Stimulated activated CD4-positive, alpha-beta T cell treated with anti-CD3 and anti-CD28 coated beads, Interleukin-12 subunit alpha, Interleukin-12 subunit beta, amount 100 ng/mL, for 4 hours (primary cell): ENCODE data around the gene LARP4B.
"Not testable (repeated sequence)": the region's sequence is repeated elsewhere in the genome, so short reads cannot be mapped to it uniquely, and the experiment has no call there.

Experiments
- DNase-seq: peaks from one replicate; pipeline ENCODE4 v3.0.0-alpha.2; 2020

Gene LARP4B

DNA sequence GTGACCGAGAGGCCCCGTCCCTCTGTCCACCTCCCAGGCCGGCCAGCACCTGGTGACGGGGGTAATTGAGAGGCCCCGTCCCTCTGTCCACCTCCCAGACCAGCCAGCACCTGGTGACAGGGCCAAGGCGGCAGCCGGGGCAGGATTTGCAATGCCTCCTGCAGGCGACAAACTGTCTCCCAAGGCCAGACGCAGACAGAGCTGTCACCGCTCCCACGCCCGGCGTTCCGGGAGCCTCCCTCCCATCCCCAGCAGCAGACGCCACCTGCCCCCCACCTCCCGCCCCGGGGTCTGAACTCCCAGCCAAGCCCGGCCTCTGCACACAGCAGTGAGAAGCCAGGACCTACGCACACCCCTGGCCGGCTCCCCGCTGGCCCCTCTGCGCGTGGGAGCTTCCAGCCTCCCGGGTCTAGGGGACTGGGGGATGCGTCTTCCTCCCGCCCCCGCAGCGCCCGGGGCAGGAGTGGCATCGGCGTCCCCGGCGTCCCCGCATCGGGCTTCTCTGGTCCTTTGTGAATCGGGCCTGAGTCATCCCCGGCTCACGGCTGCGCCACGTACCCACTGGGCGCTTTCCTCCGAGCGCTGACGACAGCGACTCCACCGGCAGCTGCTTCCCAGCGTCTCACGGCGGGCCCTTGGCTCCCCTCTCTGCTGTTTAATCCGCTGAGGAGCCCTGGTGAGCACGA lies 147.0 kb downstream of the LARP4B start:
- peak; percentile 61 for DNase-seq

DNA sequence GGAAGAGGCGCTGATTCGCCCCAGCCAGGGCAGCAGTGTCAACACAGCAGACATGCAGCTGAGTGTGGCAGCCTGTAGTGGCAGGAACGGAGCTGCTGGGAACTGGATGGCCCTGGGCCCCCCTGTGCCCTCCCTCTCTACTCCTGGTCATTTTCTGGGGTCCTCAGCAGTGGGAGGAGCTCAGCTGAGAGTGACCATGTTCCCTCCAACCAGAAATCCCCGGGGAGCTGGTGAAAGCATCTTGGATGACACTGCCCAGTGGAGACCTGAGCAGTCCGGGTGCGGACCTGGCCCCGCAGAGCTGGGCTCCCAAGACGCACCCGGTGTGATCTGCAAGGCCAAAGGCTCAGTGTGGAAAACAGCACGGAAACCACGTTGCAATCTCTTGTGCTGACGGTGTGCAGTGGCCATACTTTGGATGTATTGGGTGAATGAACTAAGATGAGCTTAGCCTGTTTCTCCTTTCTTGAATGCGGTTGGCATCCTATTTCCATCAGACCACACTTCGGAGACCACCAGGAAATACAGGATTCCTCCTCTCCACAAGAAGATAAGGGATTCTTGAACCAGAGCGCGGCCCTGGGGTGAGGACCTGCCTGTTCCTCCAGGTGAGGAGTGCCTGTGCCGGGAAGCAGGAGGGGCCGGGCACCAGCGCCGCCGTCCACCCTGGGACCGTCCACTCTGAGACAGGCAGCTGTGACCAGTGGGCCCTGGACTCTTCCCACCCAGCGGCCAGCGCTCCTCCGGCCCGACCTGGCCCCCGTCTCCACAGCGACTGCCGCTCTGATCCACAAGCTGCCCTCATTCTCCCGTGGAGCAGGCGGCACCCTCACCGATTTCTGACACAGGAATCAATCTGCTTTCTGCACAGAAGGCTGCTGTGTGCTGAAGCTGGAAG lies 148.5 kb downstream of the LARP4B start:
- DNase-seq: no peak

DNA sequence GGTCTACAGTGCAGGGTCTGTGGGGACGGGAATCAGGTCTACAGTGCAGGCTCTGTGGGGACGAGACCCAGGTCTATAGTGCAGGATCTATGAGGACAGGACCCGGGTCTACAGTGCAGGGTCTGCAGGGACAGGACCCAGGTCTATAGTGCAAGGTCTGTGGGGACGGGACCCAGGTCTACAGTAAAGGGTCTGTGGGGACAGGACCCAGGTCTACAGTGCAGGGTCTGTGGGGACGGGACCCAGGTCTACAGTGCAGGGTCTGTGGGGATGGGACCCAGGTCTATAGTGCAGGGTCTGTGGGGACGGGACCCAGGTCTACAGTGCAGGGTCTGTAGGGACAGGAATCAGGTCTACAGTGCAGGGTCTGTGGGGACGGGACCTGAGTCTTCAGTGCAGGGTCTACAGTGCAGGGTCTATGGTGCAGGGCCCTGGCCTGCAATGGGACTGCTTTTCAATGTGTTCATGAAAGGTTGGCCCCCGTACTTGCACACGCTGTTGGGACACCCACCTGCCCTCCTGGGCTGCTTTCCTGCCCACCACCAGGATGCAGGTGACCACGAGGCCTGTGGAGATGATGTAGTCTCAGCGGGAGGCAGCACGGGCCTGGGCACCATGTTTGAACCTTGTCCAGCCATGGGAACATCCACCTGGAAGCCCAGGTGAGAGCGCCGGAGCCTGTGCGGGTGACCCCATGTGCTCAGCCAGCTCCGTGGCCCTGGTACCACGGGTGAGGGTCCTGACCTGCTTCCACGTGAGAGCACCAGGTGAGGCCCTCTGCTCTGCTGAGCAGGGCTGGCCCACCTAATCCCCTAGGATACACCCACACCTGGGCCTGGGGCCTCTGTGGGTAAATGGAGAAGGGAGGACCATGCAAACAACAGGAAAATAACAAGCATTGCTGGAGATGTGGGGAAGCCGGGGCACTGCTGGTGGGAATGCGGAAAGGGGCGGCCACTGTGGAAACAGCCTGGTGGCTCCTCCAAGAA lies 150.7 kb downstream of the LARP4B start:
- DNase-seq: no peak

DNA sequence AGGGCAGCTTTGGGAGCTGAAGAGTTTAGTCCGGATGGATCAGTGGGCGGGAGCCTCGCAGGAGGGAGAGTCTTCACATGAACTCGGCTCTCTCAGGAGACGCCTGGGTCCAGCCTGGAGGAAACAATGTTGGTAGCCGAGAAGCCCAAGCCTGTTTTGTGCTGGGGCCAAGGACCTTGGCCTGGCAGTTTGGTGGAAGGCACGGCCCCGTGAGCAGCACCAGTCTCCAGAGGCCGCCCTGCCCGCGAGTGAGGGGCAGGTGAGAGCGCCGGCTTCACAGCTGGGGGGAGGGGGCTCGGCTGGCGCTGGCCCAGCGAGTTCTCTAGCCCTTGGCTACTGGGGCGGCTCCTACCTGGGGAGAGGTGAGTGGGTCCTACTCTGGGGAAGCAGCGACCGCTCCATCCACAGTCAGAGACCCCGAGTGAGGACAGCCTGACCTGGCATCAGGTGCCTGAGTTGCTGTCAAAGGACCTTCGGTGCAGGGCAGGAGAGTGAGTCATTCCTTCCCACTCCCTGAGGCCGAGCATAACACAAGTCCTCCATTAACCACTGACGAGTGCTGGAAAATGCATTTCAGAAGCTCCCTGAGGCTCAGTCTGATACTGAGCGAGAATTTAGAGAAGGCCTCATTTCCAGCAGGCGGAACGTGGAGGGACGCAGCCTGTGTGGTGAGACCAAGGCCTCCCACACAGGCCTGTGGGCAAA lies 152.7 kb downstream of the LARP4B start:
- DNase-seq: no peak

DNA sequence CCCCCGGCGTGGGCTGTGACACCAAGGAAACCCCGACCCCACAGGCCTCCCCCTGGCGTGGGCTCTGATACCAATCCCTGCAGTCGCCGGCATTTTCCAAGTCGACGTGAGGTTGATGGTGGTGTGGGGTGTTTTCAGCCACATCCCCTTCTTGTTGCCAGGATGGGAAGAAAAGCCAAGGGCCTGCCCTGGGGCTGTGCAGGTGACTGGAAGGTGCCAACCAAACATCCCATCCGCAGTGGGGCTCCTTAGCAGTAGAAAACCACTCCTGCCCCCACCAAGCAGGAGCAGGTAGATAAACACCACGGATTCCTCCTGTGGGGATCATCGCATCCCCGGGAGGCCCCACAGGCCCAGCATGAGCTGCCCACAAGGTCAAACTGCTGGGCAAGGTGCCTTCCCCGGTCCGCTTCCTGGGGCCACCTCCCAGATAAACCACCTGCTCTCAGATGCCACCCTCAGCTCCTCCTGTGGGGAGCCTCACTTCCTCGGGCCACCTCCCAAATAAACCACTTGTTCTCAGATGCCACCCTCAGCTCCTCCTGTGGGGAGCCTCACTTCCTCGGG lies 153.5 kb downstream of the LARP4B start:
- no peak for DNase-seq

DNA sequence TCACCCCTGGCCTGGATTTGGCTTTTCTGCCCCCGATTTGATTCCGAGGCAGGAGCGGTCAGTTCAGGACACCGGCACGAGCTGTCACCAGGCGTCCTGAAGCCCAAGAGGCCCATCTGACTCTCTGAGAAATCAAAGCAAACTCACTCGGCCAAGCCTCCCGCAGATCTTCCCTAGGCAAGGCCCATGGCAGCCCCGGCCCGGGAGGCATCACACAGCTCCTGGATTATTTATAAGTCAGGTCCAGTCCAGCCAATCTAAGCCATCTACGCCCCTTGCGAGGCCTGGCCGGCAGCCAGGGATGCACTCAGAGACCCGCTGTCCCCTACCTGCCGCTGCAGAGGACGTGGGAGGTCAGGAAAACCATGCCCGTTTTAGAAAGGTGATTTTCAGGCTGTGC lies 154.7 kb downstream of the LARP4B start:
- DNase-seq: no peak

DNA sequence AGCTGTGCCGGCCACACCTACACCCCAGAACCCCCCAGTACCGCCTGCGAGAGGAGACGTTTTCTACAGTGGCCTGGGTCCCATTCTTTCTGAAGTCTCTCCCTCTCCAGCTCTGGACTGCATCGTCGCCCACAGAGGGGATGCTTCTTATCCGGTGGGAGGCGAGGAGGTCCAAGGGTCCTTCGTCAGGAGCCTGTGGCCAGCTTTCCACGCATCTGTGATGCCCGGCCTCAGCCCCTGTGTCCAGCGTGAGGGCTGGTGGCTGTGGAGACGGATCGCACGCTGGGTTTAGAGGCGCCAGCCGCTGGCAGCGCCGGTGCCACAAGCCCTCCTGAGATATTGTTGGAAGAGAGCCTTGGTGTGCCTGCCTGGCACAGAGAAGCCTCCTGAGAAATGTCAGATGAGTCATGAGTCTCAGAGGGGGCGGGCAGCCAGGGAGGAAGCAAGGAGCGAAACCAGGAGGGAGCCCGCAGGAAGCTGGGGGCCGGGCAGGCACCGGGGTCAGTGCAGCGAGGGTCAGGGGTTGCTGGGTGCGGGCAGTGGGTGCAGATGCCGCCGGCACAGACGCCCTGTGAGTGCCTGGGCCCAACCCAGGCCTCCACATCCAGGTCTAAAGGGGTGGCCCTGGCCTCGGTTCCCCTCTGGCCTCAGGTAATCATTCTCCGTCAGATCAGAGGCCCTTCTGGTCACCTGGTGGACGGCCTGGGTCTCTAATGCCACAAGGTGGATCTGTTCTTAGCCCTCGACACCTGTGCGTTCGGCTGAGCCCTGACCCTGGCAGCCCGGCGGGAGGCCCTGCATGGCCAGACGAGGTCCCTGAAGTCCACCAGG lies 156.0 kb downstream of the LARP4B start:
- DNase-seq: no peak

DNA sequence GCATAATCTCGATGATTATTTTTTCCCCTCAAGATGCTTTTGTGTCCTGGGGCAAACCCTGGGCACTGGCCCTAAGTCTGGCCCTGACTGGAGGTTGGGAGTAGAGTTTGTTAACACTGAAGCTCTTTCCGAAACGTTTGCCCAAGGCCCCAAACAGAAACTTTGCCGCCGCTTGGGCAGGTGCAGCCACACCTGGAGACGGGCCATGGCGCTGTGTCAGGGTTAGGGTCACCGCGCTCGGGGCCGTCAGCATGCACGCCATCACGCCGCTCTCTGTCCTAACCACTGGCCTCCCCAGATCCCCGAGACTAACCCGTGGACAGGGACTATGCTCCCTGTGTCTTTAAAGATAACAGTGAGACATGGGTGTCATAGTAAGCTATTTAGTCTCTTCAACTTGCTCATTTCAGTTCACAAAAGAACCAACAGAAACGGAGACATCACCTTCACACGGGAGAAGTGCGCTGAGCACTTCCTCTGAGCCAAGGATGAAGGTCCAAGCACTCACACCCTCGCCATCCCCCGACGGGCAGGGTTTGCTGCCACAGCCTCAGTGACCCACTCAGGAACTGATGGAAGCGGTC lies 156.8 kb downstream of the LARP4B start:
- DNase-seq: no peak

DNA sequence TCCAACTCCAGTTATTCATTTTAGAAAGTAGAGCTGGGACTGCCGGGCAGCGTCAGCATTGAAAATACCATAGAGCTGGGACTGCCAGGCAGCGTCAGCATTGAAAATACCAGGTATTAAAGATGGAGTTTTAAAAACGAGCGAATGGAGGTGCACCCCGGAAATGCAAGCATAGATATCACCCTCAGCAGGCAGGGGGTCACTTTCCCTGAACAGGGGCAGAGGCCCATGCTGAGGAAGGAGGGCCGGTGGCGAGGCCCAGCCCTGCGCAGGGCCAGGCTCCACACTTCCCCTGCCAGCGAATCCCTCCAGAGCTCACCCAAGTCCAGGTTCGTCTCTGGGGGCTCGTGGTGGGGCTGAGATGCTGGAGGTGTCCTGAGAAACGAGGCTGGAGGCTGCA lies 157.3 kb downstream of the LARP4B start:
- DNase-seq: no peak

DNA sequence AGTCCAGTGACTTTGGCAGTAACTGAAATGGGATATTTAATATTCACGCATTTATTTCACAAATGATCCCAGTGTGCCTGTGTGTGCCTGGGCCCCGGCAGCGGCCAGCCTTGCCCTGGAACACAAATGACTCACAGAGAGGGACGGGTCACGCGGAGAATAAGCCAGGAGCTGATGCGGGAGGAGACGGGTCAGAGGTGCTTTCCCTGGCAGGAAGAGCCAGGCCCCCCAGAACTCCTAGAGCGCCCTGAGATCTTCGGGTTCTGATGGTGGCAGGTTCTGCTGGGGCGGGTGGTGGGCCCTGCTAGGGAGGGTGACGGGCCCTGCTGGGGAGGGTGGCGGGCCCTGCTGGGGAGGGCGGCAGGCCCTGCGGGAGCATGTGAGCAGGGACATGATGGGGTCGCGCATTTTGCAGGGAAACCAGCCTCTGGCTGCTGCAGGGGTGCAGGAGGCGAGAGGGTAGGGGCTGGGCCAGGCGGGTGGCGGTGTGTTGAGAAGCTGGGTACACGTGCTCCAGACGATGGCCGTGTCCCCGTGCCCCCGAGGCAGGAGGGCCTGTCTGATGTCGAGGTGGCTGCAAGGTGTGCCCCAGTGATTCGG lies 157.8 kb downstream of the LARP4B start:
- no peak for DNase-seq

DNA sequence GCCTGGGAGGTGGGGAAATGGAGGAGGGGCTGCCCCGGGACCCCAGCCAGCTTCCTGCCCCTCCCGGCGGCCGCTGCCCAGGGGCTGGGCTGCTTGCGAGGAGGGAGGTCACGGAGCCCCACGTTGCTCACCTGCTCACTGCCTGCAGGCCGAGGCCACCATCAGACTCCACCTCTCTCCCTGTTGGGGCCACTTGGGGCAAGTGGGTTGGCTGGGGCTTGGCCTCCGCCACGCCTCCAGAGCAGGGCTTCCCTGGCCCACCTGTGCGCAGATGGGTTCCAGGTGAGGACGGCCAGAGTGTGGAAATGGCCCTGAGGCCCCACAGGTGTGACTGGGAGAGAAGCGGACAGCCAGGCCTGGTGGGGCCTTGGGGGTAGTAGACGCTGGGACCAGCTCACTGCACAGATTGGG lies 159.3 kb downstream of the LARP4B start:
- DNase-seq: no peak

DNA sequence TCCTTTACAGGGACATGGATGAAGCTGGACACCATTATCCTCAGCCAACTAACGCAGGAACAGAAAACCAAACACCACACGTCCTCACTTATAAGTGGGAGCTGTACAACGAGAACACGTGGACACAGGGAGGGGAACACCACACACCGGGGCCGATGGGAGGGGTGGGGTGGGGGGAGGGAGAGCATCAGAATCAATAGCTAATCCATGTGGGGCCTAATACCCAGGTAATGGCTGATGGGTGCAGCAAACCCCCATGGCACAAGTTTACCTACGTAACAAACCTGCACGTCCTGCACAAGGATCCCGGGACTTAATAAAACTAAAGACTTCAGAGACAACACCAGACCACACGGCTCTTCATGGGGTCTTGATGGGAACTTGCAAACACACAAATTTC lies 159.9 kb downstream of the LARP4B start:
- DNase-seq: no peak

DNA sequence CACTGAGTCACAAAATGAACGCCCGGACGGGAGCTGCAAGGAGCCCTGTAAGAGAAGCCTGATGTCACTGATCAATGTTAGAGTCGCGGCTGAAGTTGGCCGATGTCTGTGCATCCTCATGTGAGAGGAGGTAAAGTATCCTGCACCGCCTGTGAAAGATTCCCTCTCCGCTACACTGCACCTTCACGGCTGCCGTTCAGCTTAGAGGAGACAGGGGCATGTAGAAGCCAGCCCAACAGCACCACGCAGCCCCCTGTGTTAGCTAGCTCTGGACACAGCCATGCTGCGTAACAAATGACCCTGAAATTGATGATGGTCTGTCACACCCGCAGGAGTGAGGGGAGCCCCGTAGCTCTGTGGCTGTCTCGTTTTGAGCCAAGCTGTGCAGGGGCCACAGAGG lies 160.5 kb downstream of the LARP4B start:
- DNase-seq: no peak

DNA sequence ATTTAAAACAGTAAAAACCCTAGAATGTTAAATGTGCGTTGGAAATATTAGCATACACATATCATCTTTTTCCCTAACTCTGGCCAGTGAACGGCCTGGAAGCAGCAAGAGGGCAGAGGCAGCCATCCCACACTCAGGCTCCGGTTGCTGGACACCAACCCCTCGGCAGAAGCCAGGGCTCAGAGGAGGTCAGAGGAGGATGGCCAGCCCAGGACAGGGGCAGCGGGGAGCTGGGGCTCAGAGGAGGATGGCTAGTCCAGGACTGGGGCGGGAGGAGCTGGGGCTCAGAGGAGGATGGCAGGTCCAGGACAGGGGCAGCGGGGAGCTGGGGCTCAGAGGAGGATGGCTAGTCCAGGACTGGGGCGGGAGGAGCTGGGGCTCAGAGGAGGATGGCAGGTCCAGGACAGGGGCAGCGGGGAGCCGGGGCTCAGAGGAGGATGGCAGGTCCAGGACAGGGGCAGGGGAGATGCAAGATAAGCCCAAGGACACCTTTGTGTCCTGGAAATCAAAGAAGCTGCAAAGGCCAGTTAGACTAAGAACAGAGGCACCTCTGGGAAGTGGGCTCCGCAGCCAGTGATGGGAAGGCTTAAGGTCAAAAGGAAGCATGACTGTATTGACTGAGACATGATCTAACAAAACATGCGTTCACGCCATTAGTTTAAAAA lies 161.3 kb downstream of the LARP4B start:
- not testable (repeated sequence) for DNase-seq

DNA sequence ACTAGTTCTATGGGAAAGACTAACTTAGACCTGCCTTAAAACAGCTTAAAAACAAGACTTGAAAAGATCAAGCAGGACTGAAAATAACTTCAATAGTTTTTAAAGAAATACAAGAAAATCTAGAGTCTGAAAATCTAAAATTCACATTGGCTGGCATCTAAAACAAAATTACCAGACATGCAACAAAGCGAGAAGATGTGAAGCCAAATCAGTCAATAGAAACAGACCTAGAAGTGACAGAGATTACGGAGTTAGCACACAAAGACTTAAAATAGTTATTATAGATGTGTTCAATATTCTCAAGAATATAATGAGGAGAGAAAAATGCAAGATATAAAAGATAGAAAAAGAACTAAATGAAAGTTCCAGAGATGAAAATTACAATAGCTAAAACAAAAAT lies 163.7 kb downstream of the LARP4B start:
- no peak for DNase-seq

DNA sequence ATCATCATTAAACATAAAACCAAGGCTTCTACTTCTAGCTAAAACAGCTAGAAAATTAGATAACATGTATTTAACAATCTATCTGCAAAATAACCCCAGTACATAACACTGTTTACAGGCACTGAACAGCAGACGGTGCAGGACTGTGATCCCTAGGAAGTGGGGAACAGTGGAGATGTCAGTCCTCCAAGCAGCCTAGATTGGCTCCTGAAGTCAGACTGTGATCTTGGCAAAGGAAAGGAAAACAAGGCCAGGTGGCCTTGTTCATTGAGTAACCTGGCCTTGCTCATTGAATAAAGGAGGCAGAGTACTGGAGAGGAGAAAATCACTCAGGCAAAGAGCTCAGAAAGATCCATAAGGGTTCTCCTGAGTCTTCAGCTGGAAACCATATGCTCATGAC lies 164.3 kb downstream of the LARP4B start:
- DNase-seq: no peak

DNA sequence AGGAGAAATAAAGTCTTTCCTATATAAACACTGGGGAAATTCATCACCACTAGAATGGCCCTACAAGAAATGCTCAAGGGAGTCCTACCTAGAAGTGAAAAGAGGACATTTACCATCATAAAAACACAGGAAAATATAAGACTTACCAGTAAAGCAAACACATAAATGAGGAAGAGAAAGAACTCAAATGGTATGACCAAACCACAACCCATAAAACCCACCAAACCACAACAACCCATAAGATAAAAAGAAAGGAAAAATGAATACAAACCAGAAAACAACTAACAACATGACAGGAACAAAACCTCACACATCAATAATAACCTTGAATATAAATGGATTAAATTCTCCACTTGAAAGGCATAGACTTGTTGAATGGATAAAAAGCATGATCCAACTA lies 170.1 kb downstream of the LARP4B start:
- DNase-seq: no peak

DNA sequence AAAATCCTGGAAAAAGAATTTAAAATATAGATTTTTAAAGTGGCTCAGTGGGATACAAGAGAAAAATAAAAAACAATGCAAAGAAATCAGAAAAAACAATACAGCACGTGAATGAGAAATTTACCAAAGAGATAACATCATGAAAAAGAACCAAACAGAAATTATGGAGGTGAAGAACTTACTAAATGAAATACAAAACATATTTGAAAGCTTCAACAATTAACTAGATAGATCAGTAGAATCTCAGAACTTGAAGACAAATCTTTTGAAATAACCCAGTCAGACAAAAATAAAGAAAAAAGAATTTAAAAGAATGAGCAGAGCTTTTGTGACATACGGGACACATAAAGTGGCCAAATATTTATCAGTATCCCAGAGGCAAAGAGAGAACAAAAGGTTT lies 170.9 kb downstream of the LARP4B start:
- DNase-seq: no peak

DNA sequence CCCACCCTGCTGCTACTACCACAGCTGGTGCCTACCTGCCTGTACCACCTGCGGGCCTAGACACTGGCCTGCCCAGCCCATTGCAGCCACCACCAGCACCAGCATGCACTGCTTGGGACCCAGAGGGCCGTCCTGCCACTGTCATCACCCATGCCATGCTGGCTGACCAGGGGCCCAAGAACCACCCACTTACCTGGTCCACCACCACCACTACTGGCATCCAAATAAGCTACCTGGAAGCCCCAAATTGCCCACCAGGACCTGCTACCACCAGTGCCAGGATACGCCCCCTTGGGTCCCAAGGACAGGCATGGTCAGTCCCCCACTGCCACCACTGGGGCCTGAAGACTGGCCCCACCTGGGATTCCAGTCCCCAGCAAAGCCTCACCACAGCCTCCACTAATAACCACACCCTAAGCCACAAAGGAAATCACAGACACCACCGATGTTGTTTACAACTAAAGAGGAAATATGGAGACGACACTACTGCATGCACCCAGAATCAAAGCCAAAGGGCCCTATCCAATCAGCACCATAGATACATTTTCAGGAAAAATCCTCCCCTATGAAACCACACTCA lies 171.5 kb downstream of the LARP4B start:
- no peak for DNase-seq
